GM12873 (cell line): ENCODE results near the gene UBE2O.

Experiments used
- CTCF ChIP-seq: IDR thresholded peaks from 2 replicates; pipeline ENCODE4 v1.5.1; 2012; ENCODE audit warnings: low read depth, mild to moderate bottlenecking, moderate library complexity, low read length, control low read depth; ENCODE audit not compliant: insufficient read depth; ENCODE audit errors: missing control alignments

Gene UBE2O

GRCh38 chr17:76497979-76498875 lies 45.3 kb upstream of the UBE2O start:
- TF ChIP-seq CTCF, result no peak

GRCh38 chr17:76497699-76497978 lies 44.7 kb upstream of the UBE2O start:
- TF ChIP-seq CTCF, result no peak

- no peak for TF ChIP-seq CTCF
Observed at GRCh38 chr17:76496464-76496863, 43.5 kb upstream of the UBE2O start.

DNA sequence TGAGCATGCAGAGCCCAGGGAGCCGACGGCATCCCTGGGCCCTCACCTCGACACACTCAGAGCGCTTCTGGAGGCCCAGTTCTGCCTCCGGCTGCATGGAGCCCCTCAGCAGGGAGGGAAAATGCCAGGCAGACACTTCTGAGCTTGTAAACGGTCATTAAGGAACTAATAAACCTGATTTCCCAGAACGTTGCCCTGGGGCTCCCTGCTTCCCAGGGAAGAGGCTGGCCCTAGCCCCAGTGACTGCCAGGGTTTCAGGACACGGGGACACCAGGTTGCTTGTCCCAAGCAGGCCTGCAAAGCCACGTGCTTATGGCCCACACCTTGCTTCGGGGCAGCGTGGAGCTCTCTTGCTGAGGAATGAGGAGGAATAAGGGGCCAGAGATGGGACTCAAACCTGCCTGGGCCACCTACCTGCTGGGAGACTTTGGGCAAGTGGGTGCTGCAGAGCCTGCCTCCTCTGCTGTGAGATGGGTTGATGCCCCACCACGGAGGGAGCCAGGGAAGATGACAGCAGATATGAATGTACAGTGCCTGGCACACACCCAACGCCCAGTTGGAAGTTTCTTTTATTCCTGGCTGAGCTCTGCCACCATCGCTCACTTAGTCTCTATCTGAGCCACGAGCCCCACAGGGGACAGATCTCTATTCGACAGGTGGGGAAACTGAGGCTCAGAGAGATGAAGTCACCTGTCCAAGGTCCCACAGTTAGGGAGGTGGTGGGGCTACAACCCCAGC lies 42.9 kb upstream of the UBE2O start:
- no peak for TF ChIP-seq CTCF

- no peak for TF ChIP-seq CTCF
Observed at GRCh38 chr17:76493505-76494167, 40.7 kb upstream of the UBE2O start.

GRCh38 chr17:76492989-76493501 lies 40.1 kb upstream of the UBE2O start:
- TF ChIP-seq CTCF, result no peak
